Upper lobe of left lung (tissue), 4 donors: Measurements from ENCODE around the gene GFOD2.

Source experiments
- CTCF ChIP-seq, 6 experiments: fragments of 450-650 bp in 4 of 6; fragments of 200-600 bp in 2 of 6; sonication (generic) in 2 of 6; IDR thresholded peaks; one replicate each; pipeline ENCODE4 v1.5.1; 2016 to 2019; ENCODE audit warnings: antibody characterized with exemption in 6 of 6
- POLR2AphosphoS5 ChIP-seq, 2 donors: sonication (generic); formaldehyde crosslinking; IDR thresholded peaks; one replicate each; pipeline ENCODE4 v1.5.1; 2017; ENCODE audit warnings: antibody characterized with exemption in 2 of 2

- TF ChIP-seq CTCF (IDR thresholded peaks at IDR 0.05), result no peak
- no peak for TF ChIP-seq POLR2AphosphoS5 (IDR thresholded peaks at IDR 0.05)
Observed at GRCh38 chr16:67652578-67653127, 66.5 kb downstream of the GFOD2 start.
